Measurements from ENCODE around the gene WDR54. TPM values are rescaled to one million over a fixed set of nuclear protein-coding genes. Genes with fewer than 3 reads are reported as not detected.

The WDR54 gene
- total and polyA plus RNA-seq, 10 of the 15 experiments (the other 5 are each of a cell fraction or from before 2014, with no cell fraction given): 38.2 to 116 (median 89.1) TPM

DNA sequence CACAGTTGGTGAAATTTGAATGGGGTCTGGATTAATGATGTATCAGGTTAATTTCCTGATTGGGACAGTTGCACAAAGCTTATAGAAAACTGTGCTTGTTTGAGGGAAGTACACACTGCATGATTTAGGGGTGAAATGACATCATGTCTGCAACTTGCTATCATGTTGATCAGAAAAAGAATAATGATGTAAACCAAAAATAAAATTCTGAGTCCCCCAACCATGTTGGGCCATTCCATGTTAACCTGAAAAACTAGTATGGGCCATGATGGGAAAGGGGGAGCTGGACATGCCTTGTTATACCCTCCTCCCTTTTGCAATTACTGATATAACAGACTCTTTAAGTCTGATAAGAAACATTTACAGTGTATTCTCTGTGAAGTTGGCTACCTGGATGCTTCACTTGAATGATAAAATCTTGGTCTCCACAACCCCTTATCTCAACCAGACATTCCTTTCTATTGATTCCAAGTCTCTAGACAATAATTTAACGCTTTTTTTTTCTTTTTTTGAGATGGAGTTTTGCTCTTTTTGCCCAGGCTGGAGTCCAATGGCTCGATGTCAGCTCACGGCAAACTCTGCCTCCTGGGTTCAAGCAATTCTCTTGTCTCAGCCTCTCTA, 29.1 kb downstream of the WDR54 start (continued):
- no peak for TF ChIP-seq IRF5 (IDR thresholded peaks at IDR 0.05; ENCODE audit: borderline replicate concordance)

DNA sequence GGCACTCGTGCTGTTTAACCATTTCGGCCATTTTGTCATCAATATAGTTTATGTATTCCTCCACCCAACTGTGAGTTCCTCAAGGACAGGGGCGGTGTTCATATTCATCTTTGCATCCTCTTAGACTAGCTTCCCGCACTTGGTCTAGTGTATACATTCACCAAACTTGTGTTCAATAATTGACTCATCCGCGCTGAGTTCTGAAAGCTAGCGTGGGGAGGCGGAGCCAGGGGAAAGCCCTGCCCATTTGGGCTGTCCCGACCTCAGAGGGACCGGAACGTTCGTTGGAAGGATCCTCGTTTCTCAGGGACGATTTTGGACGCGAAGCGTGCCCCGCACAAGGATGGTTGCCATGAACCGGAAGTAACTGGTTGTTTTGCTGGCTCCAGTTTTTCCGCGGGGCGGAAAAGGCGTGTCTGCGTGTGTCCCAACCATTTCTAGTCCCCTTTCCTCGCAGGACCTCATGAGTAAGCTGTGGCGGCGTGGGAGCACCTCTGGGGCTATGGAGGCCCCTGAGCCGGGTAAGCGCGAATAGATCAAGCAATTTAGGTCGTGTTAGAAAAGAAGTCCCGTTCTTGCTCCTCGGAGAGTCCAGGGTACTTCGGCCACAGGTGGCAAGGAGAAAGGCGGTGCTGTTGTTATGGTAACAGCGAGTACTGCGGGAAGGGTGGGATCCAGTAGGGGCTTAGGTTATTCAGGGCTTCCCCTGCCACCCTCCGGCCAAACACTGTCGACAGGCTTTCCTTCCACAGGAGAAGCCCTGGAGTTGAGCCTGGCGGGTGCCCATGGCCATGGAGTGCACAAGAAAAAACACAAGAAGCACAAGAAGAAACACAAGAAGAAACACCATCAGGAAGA, 33.4 kb downstream of the WDR54 start, which contains the start of gene INO80B:
TSS of gene INO80B (plus strand) at position 434 of the 858 bp plus-strand sequence. CDS start at position 464, 30 bp downstream.
- Histone ChIP-seq H3K36me3 (ENCODE audit: control insufficient read depth in 2 of 2, insufficient read depth in 2 of 2, low read length in 1 of 2) (no peaks in the 10 kb centered on the region; a peak in 1 of 4 replicates), H3K79me2 (ENCODE audit: control insufficient read depth, insufficient read depth, low read length) (peaks cover 18% of the 10 kb centered on the region), H3K27me3 (replicated peaks in 1 of 2; ENCODE audit: control insufficient read depth in 2 of 2, insufficient read depth in 2 of 2, low read length in 1 of 2) (no peaks in the 10 kb centered on the region), H3K4me1 (ENCODE audit: control insufficient read depth, insufficient read depth, low read length) (peaks cover 16% of the 10 kb centered on the region), H2AFZ (ENCODE audit: control insufficient read depth, low read depth, low read length) (peak within 1 kb of the TSS; percentile 97), H3K4me2 (ENCODE audit: control insufficient read depth, insufficient read depth) (peak within 1 kb of the TSS; percentile 91), H3K9me3 (replicated peaks; ENCODE audit: control insufficient read depth, insufficient read depth, low read length) (no peaks in the 10 kb centered on the region), H3K27ac (ENCODE audit: control insufficient read depth, insufficient read depth) (peak within 1 kb of the TSS; percentile 49), H4K20me1 (ENCODE audit: control insufficient read depth, insufficient read depth) (no peaks in the 10 kb centered on the region), H3K9ac (ENCODE audit: control insufficient read depth, insufficient read depth, low read length) (peak within 1 kb of the TSS; percentile 81), H3K4me3 (peak within 1 kb of the TSS; percentile 80)
- BruUV-seq (replicated peaks): TSS peak; percentile 69
- ATAC-seq (peak; percentile 56), DNase-seq (ENCODE audit: low read depth, low spot score) (peak; percentile 99), FAIRE-seq (peak; percentile 89)
- RAD21 ChIA-PET (ENCODE audit: unreplicated experiment): interaction anchor here (0.6 to 2.3 kb wide), 12 partner anchors 10 to 133 kb away, joined by 3 to 13 read pairs (median 4); partner anchors contain the start of genes C2orf81, CCDC142, TTC31 and WDR54
- CTCF ChIA-PET: interaction anchor here (0.7 to 6.7 kb wide), 13 partner anchors 10 to 133 kb away, joined by 3 to 54 read pairs (median 6); partner anchors contain the start of genes CCDC142 and TTC31
- intact Hi-C loops (cut with micrococcal nuclease; ENCODE audit: unreplicated experiment) (loop anchor here (1.0 to 2.0 kb wide), 3 partner anchors 28 to 74 kb away; partner anchors contain the start of genes AUP1, C2orf81, HTRA2 and TTC31), in situ Hi-C loops (cut with MboI) (no loop called here)
- WGBS (ENCODE audit: insufficient coverage, insufficient replicate concordance, low lambda C conversion rate, missing lambda C conversion rate): under 1% methylated on average over 40 of the region's 40 CpGs
- SMC1A ChIA-PET (ENCODE audit: uncharacterized antibody, unreplicated experiment): interaction anchor here (0.6 to 5.5 kb wide), 13 partner anchors 12 to 132 kb away, joined by 3 to 24 read pairs (median 4); partner anchors contain the start of genes C2orf81, CCDC142, RTKN and TTC31
- POLR2A ChIA-PET: interaction anchor here (0.5 to 5.8 kb wide), 15 partner anchors 10 to 96 kb away, joined by 3 to 44 read pairs (median 6); partner anchors contain the start of genes AUP1, C2orf81, CCDC142 and HTRA2
- peak; percentile 91; the same call in 1 of the 2 replicates for TF ChIP-seq TARDBP (IDR thresholded peaks at IDR 0.05; ENCODE audit: borderline replicate concordance)
- peak; percentile 93 for TF ChIP-seq SP1 (IDR thresholded peaks at IDR 0.05; ENCODE audit: low read depth, low read length)
- peak; percentile 96 for TF ChIP-seq BMI1 (IDR thresholded peaks at IDR 0.05; ENCODE audit: borderline replicate concordance)
- peak; percentile 91 for TF ChIP-seq MTA2 (IDR thresholded peaks at IDR 0.05; ENCODE audit: low read depth)
- peak; percentile 72 for TF ChIP-seq POLR2AphosphoS5 (IDR thresholded peaks at IDR 0.05; ENCODE audit: low read length)
- TF ChIP-seq CBFB (IDR thresholded peaks at IDR 0.05; ENCODE audit: low read depth): peak; percentile 49; the same call in 1 of the 2 replicates
- peak; percentile 6; the same call in 1 of the 2 replicates for TF ChIP-seq RAD21 (IDR thresholded peaks at IDR 0.05; ENCODE audit: insufficient read depth, low read depth, low read length)
- TF ChIP-seq PAX8 (IDR thresholded peaks at IDR 0.05): peak; percentile 33; the same call in 1 of the 2 replicates
- TF ChIP-seq ZNF207 (IDR thresholded peaks at IDR 0.05; ENCODE audit: borderline replicate concordance): peak; percentile 100
- TF ChIP-seq RB1 (IDR thresholded peaks at IDR 0.05; ENCODE audit: borderline replicate concordance): peak; percentile 93; the same call in 1 of the 2 replicates
- no peak for TF ChIP-seq NFYB (IDR thresholded peaks at IDR 0.05; ENCODE audit: insufficient read depth, low read depth, low read length)
- 0 out of 2 replicates have a peak, but pooled peaks have one; percentile 30 for TF ChIP-seq EED (IDR thresholded peaks at IDR 0.05; ENCODE audit: low read depth)
- TF ChIP-seq, protein P1, sequence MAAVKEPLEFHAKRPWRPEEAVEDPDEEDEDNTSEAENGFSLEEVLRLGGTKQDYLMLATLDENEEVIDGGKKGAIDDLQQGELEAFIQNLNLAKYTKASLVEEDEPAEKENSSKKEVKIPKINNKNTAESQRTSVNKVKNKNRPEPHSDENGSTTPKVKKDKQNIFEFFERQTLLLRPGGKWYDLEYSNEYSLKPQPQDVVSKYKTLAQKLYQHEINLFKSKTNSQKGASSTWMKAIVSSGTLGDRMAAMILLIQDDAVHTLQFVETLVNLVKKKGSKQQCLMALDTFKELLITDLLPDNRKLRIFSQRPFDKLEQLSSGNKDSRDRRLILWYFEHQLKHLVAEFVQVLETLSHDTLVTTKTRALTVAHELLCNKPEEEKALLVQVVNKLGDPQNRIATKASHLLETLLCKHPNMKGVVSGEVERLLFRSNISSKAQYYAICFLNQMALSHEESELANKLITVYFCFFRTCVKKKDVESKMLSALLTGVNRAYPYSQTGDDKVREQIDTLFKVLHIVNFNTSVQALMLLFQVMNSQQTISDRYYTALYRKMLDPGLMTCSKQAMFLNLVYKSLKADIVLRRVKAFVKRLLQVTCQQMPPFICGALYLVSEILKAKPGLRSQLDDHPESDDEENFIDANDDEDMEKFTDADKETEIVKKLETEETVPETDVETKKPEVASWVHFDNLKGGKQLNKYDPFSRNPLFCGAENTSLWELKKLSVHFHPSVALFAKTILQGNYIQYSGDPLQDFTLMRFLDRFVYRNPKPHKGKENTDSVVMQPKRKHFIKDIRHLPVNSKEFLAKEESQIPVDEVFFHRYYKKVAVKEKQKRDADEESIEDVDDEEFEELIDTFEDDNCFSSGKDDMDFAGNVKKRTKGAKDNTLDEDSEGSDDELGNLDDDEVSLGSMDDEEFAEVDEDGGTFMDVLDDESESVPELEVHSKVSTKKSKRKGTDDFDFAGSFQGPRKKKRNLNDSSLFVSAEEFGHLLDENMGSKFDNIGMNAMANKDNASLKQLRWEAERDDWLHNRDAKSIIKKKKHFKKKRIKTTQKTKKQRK (IDR thresholded peaks at IDR 0.05; ENCODE audit: low read depth, low read length): no peak

All from GM12878 (cell line).